Mesenchymal stem cell (in vitro differentiated cells and primary cell): ENCODE data around the gene PITPNC1.

Experiments
- DNase-seq: peaks from one replicate; pipeline ENCODE4 v3.0.0-alpha.2; 2013
- H2AFZ ChIP-seq: one replicate; pipeline ENCODE4 v1.6.1; 2013; ENCODE audit warnings: low read depth, mild to moderate bottlenecking, control low read depth, inconsistent platforms, low read length, moderate library complexity
- H2AK5ac ChIP-seq: 2 replicates; pipeline ENCODE4 v1.6.1; 2013; ENCODE audit warnings: low read length, moderate library complexity, mild to moderate bottlenecking, inconsistent platforms; ENCODE audit not compliant: severe bottlenecking
- H2BK120ac ChIP-seq: one replicate; pipeline ENCODE4 v1.6.1; 2013; ENCODE audit warnings: low read depth, mild to moderate bottlenecking, inconsistent platforms, low read length, moderate library complexity
- H2BK12ac ChIP-seq, 2 experiments: one replicate each; pipeline ENCODE4 v1.6.1; 2013; ENCODE audit warnings: inconsistent platforms in 2 of 2, low read length in 2 of 2, mild to moderate bottlenecking in 2 of 2, moderate library complexity in 2 of 2, control low read depth in 1 of 2
- H2BK15ac ChIP-seq: one replicate; pipeline ENCODE4 v1.6.1; 2013; ENCODE audit warnings: mild to moderate bottlenecking, low read depth, inconsistent platforms; ENCODE audit not compliant: poor library complexity, severe bottlenecking
- H2BK5ac ChIP-seq: 2 replicates; pipeline ENCODE4 v1.6.1; 2013; ENCODE audit warnings: low read depth, mild to moderate bottlenecking, low read length, control low read depth, inconsistent platforms; ENCODE audit not compliant: poor library complexity, severe bottlenecking
- H3K14ac ChIP-seq, 2 experiments: one replicate each; pipeline ENCODE4 v1.6.1; 2013; ENCODE audit warnings: inconsistent platforms in 2 of 2, low read length in 2 of 2, control low read depth in 1 of 2, mild to moderate bottlenecking in 1 of 2, moderate library complexity in 1 of 2
- H3K18ac ChIP-seq, 2 experiments: one replicate each; pipeline ENCODE4 v1.6.1; 2013; ENCODE audit warnings: inconsistent platforms in 2 of 2, low read length in 2 of 2, control low read depth in 1 of 2, low read depth in 1 of 2, mild to moderate bottlenecking in 1 of 2
- H3K23ac ChIP-seq, 2 experiments: one replicate each; pipeline ENCODE4 v1.6.1; 2013; ENCODE audit warnings: inconsistent platforms in 2 of 2, low read length in 2 of 2, mild to moderate bottlenecking in 2 of 2, moderate library complexity in 2 of 2, control low read depth in 1 of 2
- H3K27ac ChIP-seq: 2 replicates; pipeline ENCODE4 v1.5.1; 2013; ENCODE audit warnings: mild to moderate bottlenecking, moderate library complexity, low read length, control low read depth, inconsistent platforms; ENCODE audit not compliant: poor library complexity, severe bottlenecking
- H3K27me3 ChIP-seq, 2 experiments: 2 replicates each; pipeline versions ENCODE4 v1.6.1 to v1.7.0; 2013; ENCODE audit warnings: low read length in 2 of 2, mild to moderate bottlenecking in 2 of 2, moderate library complexity in 2 of 2, control low read depth in 1 of 2, inconsistent platforms in 1 of 2; ENCODE audit not compliant: control insufficient read depth in 1 of 2, insufficient read depth in 1 of 2
- H3K36me3 ChIP-seq, 2 experiments: 2 replicates each; pipeline versions ENCODE4 v1.6.1 to v1.7.0; 2013; ENCODE audit warnings: low read length in 2 of 2, control low read depth in 1 of 2, inconsistent platforms in 1 of 2, low read depth in 1 of 2, mild to moderate bottlenecking in 1 of 2; ENCODE audit not compliant: insufficient read depth in 2 of 2, control insufficient read depth in 1 of 2
- H3K4ac ChIP-seq, 2 experiments: one replicate each; pipeline ENCODE4 v1.6.1; 2013; ENCODE audit warnings: inconsistent platforms in 2 of 2, low read length in 2 of 2, mild to moderate bottlenecking in 2 of 2, moderate library complexity in 2 of 2, control low read depth in 1 of 2, low read depth in 1 of 2
- H3K4me1 ChIP-seq: 2 replicates; pipeline ENCODE4 v1.6.1; 2013; ENCODE audit warnings: low read depth, low read length, control low read depth; ENCODE audit not compliant: control insufficient read depth, insufficient read depth
- H3K4me2 ChIP-seq: 2 replicates; pipeline ENCODE4 v1.6.1; 2013; ENCODE audit warnings: low read length, mild to moderate bottlenecking, inconsistent platforms; ENCODE audit not compliant: poor library complexity, severe bottlenecking
- H3K4me3 ChIP-seq, 2 experiments: 2 replicates each; pipeline versions ENCODE4 v1.5.1 to v1.7.0; 2013; ENCODE audit warnings: low read length in 2 of 2, mild to moderate bottlenecking in 2 of 2, control low read depth in 1 of 2, low read depth in 1 of 2; ENCODE audit not compliant: insufficient read depth in 1 of 2
- H3K79me1 ChIP-seq: replicated peaks from 2 replicates; pipeline ENCODE4 v1.6.1; 2013; ENCODE audit warnings: mild to moderate bottlenecking, control low read depth, low read length, inconsistent platforms; ENCODE audit not compliant: poor library complexity, severe bottlenecking
- H3K9ac ChIP-seq: 2 replicates; pipeline ENCODE4 v1.7.0; 2013; ENCODE audit warnings: mild to moderate bottlenecking, low read length, moderate library complexity
- H3K9me3 ChIP-seq: 2 replicates; pipeline ENCODE4 v1.7.0; 2013; ENCODE audit warnings: mild to moderate bottlenecking, low read length; ENCODE audit not compliant: control insufficient read depth
- H4K8ac ChIP-seq: one replicate; pipeline ENCODE4 v1.6.1; 2013; ENCODE audit warnings: inconsistent platforms, mild to moderate bottlenecking, low read length, moderate library complexity
- H4K91ac ChIP-seq: one replicate; pipeline ENCODE4 v1.6.1; 2013; ENCODE audit warnings: mild to moderate bottlenecking, low read length, inconsistent platforms
- WGBS: methylation state at CpG from one replicate; pipeline ENCODE4 v1.1.7; 2013; ENCODE audit warnings: mixed read lengths; 5-methylcytosine and 5-hydroxymethylcytosine counted together

Gene PITPNC1

GRCh38 chr17:67375716-67376115 is 1.4 kb upstream of the PITPNC1 start:
- WGBS = 96% methylated on average over 5 of the region's 6 CpGs
- H2AK5ac ChIP-seq = no peak overlapping the region

DNA sequence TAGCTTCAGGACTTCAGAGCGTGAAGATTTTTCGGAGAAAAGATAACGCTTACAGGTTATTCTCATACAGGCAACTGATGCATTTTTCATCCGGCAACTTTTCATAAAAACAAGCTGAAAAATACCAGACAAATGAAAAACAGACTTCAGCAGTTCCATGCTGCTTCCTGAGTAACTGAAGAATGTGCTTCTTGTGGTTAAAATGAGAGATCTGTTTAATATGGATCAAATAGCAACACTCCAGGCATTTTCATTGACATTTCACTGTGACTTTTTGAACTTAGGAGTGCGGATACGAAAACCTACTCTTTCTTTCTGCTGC is 705 bp upstream of the PITPNC1 start:
- Histone ChIP-seq H3K14ac (no peak overlapping the region), H4K91ac (no peak overlapping the region), H2AK5ac (no peak overlapping the region), H4K8ac (no peak overlapping the region), H3K27me3 (no peaks in the 10 kb centered on the region), H3K23ac (no peak overlapping the region), H3K4me3 (peak overlapping the region in 1 of 2 experiments; percentile 92), H3K4ac (no peak overlapping the region), H3K79me1 (peaks cover 8% of the 10 kb centered on the region), H3K9me3 (no peaks in the 10 kb centered on the region), H2BK15ac (no peak overlapping the region), H3K4me2 (peak overlapping the region; percentile 98), H2AFZ (peak overlapping the region; percentile 75), H3K9ac (peak overlapping the region; percentile 91), H3K27ac (no peak overlapping the region), H2BK120ac (no peak overlapping the region), H3K4me1 (peaks cover 9% of the 10 kb centered on the region), H2BK5ac (no peak overlapping the region), H3K36me3 (no peaks in the 10 kb centered on the region), H3K18ac (no peak overlapping the region), H2BK12ac (no peak overlapping the region)
- 45% methylated on average over 6 of the region's 6 CpGs for WGBS
- DNase-seq = no peak

More at GRCh38 chr17:67375716-67376115, 1.4 kb upstream of the PITPNC1 start:
- H3K9ac ChIP-seq = peak overlapping the region; percentile 91
- no peak overlapping the region for H3K4me2 ChIP-seq
- no peaks in the 10 kb centered on the region for H3K9me3 ChIP-seq
- H3K23ac ChIP-seq = no peak overlapping the region
- no peak overlapping the region for H2BK120ac ChIP-seq
- H2BK15ac ChIP-seq = no peak overlapping the region
- peak overlapping the region in 1 of 2 experiments; percentile 92 for H3K4me3 ChIP-seq
- peaks cover 6% of the 10 kb centered on the region for H3K79me1 ChIP-seq
- H4K91ac ChIP-seq = no peak overlapping the region
- H3K4me1 ChIP-seq = peaks cover 9% of the 10 kb centered on the region
- H2AFZ ChIP-seq = no peak overlapping the region
- no peak overlapping the region for H3K4ac ChIP-seq
- no peak overlapping the region for H2BK5ac ChIP-seq
- H3K18ac ChIP-seq = no peak overlapping the region
- H4K8ac ChIP-seq = no peak overlapping the region
- no peak overlapping the region for H3K14ac ChIP-seq
- no peak overlapping the region for H2BK12ac ChIP-seq
- H3K27me3 ChIP-seq = no peaks in the 10 kb centered on the region
- no peaks in the 10 kb centered on the region for H3K36me3 ChIP-seq
- H3K27ac ChIP-seq = no peak overlapping the region
- no peak for DNase-seq

GRCh38 chr17:67377488-67378453 is 690 bp downstream of the PITPNC1 start:
- H2BK12ac ChIP-seq = no peak overlapping the region
- peak overlapping the region; percentile 70 for H2AFZ ChIP-seq
- WGBS = under 1% methylated on average over 84 of the region's 100 CpGs
- peak overlapping the region; percentile 30 for H3K27ac ChIP-seq
- no peak overlapping the region for H4K8ac ChIP-seq
- H3K4ac ChIP-seq = peak overlapping the region in 1 of 2 experiments; percentile 73
- no peaks in the 10 kb centered on the region for H3K27me3 ChIP-seq
- no peak overlapping the region for H3K14ac ChIP-seq
- peak overlapping the region; percentile 93 for H2BK15ac ChIP-seq
- H3K23ac ChIP-seq = no peak overlapping the region
- no peak overlapping the region for H4K91ac ChIP-seq
- no peak overlapping the region for H2BK5ac ChIP-seq
- peak overlapping the region; percentile 28 to 64 for H3K18ac ChIP-seq
- no peak overlapping the region for H2AK5ac ChIP-seq
- peak overlapping the region; percentile 100 for H3K4me2 ChIP-seq
- H3K4me1 ChIP-seq = peaks cover 12% of the 10 kb centered on the region
- no peaks in the 10 kb centered on the region for H3K36me3 ChIP-seq
- H3K4me3 ChIP-seq = peak overlapping the region; percentile 83 to 92
- peak overlapping the region; percentile 91 for H3K9ac ChIP-seq
- H2BK120ac ChIP-seq = peak overlapping the region; percentile 81
- H3K9me3 ChIP-seq = no peaks in the 10 kb centered on the region
- DNase-seq = peak; percentile 57
- peaks cover 10% of the 10 kb centered on the region for H3K79me1 ChIP-seq

GRCh38 chr17:67378454-67379250 is 1.6 kb downstream of the PITPNC1 start:
- no peak overlapping the region for H3K27ac ChIP-seq
- H4K8ac ChIP-seq = peak overlapping the region; percentile 47
- no peak overlapping the region for H2AK5ac ChIP-seq
- peak overlapping the region in 1 of 2 experiments; percentile 90 for H3K23ac ChIP-seq
- peak overlapping the region; percentile 83 to 92 for H3K4me3 ChIP-seq
- H2BK12ac ChIP-seq = peak overlapping the region in 1 of 2 experiments; percentile 50
- H2BK120ac ChIP-seq = peak overlapping the region; percentile 81
- peak overlapping the region; percentile 91 for H3K9ac ChIP-seq
- H3K9me3 ChIP-seq = no peaks in the 10 kb centered on the region
- H3K4ac ChIP-seq = peak overlapping the region in 1 of 2 experiments; percentile 73
- peak overlapping the region; percentile 93 for H2BK15ac ChIP-seq
- DNase-seq = peak; percentile 86
- no peaks in the 10 kb centered on the region for H3K36me3 ChIP-seq
- H4K91ac ChIP-seq = peak overlapping the region; percentile 31
- H3K18ac ChIP-seq = peak overlapping the region; percentile 80 to 89
- 1% methylated on average over 41 of the region's 72 CpGs for WGBS
- H2AFZ ChIP-seq = peak overlapping the region; percentile 83
- H2BK5ac ChIP-seq = no peak overlapping the region
- H3K27me3 ChIP-seq = no peaks in the 10 kb centered on the region
- H3K79me1 ChIP-seq = peaks cover 15% of the 10 kb centered on the region
- peak overlapping the region in 1 of 2 experiments; percentile 75 for H3K14ac ChIP-seq
- peaks cover 12% of the 10 kb centered on the region for H3K4me1 ChIP-seq
- peak overlapping the region; percentile 100 for H3K4me2 ChIP-seq
